ENCODE results near the gene PPM1F. TPM values are rescaled to one million over a fixed set of nuclear protein-coding genes. Genes with fewer than 3 reads are reported as not detected.

Gene PPM1F
- total and polyA plus RNA-seq, 2 donors (not counting 1 experiment from before 2014, with no cell fraction given), result 18.1 to 30.0 TPM

DNA sequence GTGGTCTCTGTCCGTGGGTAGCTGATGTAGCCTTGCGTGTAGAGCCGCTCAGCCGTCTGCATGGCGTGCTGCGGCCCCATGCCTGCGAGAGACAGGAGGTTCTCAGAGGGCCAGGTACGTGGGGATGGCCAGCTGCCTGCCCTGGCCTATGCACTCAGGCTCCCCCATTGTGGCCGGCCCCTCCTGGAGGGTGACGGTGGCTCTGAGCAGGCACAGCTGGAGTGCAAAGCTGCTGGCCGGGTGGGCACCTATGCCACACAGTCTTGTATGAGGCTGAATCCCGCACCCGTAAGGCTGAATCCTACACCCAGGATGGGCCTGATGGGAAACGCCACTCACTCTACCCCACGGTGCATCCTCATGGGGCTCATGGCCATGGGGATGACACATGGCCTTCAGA lies 11.6 kb upstream of the PPM1F start:
- H3K27ac Mint-ChIP-seq, result no peak overlapping the region
- POLR2A ChIA-PET, result no interaction called here

DNA sequence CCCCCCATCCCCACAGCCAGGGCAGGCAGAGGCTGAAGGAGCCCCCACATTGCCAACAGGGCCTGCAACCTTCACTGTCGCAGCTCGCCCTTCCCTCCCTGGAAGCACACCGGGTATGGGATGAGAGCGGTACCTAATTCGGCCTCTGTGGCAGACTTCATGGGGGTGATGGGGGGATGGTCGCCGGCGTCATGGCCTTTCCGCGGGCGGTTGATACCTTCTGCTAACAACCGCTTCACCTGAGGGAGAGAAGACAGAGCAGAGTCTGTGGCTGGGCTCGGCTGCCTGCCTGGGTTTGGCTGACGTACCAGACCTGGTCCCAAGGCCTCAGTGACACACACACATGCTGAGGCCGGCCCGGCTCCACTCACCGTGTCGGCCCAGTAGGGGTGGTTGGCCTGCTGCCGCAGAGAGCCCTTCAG lies 11.2 kb upstream of the PPM1F start:
- Histone ChIP-seq H3K4me2 (replicated peaks; ENCODE audit: low read depth, low read length, poor library complexity, severe bottlenecking) (no peak overlapping the region), H3K4me3 (ENCODE audit: control extremely low read depth in 1 of 5, extremely low read depth in 1 of 5, insufficient read depth in 1 of 5, low read depth in 2 of 5, low read length in 4 of 5) (no peak overlapping the region), H3K9ac (ENCODE audit: low read length) (no peak overlapping the region), H3K27ac (ENCODE audit: low read length in 2 of 2) (no peak overlapping the region), H3K4me1 (ENCODE audit: control insufficient read depth in 2 of 2, insufficient read depth in 2 of 2, low read length in 2 of 2) (no peaks in the 10 kb centered on the region), H2AFZ (ENCODE audit: insufficient read depth, low read depth, low read length, poor library complexity, severe bottlenecking) (no peak overlapping the region), H3K36me3 (replicated peaks in 1 of 2; ENCODE audit: control extremely low read depth in 1 of 2, control insufficient read depth in 1 of 2, extremely low read depth in 1 of 2, insufficient read depth in 2 of 2, low read length in 1 of 2) (peaks cover 0 to 86% of the 10 kb centered on the region in 2 experiments), H3K79me2 (ENCODE audit: control insufficient read depth, insufficient read depth, low read length) (no peaks in the 10 kb centered on the region), H4K20me1 (ENCODE audit: control insufficient read depth, insufficient read depth, low read length, poor library complexity, severe bottlenecking) (no peaks in the 10 kb centered on the region), H3K9me3 (ENCODE audit: control extremely low read depth in 1 of 3, control insufficient read depth in 2 of 3, insufficient read depth in 1 of 3, low read length in 2 of 3) (no peaks in the 10 kb centered on the region), H3K27me3 (replicated peaks in 1 of 4; ENCODE audit: control extremely low read depth in 1 of 4, control insufficient read depth in 3 of 4, insufficient read depth in 4 of 4, low read length in 3 of 4) (no peaks in the 10 kb centered on the region)
- ChIA-PET POLR2A (no interaction called here), CTCF (no interaction called here)
- Mint-ChIP-seq H3K27me3 (no peaks in the 10 kb centered on the region), H3K9me3 (ENCODE audit: insufficient read depth) (no peaks in the 10 kb centered on the region), H3K27ac (no peak overlapping the region), H3K4me3 (no peak overlapping the region), H3K4me1 (no peaks in the 10 kb centered on the region)
- ATAC-seq (ENCODE audit: low read depth), result no peak
- TF ChIP-seq, protein P1, sequence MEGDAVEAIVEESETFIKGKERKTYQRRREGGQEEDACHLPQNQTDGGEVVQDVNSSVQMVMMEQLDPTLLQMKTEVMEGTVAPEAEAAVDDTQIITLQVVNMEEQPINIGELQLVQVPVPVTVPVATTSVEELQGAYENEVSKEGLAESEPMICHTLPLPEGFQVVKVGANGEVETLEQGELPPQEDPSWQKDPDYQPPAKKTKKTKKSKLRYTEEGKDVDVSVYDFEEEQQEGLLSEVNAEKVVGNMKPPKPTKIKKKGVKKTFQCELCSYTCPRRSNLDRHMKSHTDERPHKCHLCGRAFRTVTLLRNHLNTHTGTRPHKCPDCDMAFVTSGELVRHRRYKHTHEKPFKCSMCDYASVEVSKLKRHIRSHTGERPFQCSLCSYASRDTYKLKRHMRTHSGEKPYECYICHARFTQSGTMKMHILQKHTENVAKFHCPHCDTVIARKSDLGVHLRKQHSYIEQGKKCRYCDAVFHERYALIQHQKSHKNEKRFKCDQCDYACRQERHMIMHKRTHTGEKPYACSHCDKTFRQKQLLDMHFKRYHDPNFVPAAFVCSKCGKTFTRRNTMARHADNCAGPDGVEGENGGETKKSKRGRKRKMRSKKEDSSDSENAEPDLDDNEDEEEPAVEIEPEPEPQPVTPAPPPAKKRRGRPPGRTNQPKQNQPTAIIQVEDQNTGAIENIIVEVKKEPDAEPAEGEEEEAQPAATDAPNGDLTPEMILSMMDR (IDR thresholded peaks at IDR 0.05), result no peak
- TF ChIP-seq EZH2 (IDR thresholded peaks at IDR 0.05; ENCODE audit: borderline replicate concordance, insufficient read depth, low read depth, low read length, poor library complexity, severe bottlenecking), result no peak
- intact Hi-C loops (cut with micrococcal nuclease), result no loop called here
- 98% methylated on average over 18 of the region's 19 CpGs for WGBS (ENCODE audit: insufficient coverage)
- no peak for DNase-seq

More for the DNA sequence above, 11.6 kb upstream of the PPM1F start:
- no peaks in the 10 kb centered on the region for H3K27me3 ChIP-seq (replicated peaks in 1 of 4; ENCODE audit: control extremely low read depth in 1 of 4, control insufficient read depth in 3 of 4, insufficient read depth in 4 of 4, low read length in 3 of 4)
- Mint-ChIP-seq H3K4me3 (no peak overlapping the region), H3K4me1 (no peaks in the 10 kb centered on the region), H3K9me3 (ENCODE audit: insufficient read depth) (no peaks in the 10 kb centered on the region), H3K27me3 (no peaks in the 10 kb centered on the region)
- peaks cover 0 to 88% of the 10 kb centered on the region in 2 experiments for H3K36me3 ChIP-seq (replicated peaks in 1 of 2; ENCODE audit: control extremely low read depth in 1 of 2, control insufficient read depth in 1 of 2, extremely low read depth in 1 of 2, insufficient read depth in 2 of 2, low read length in 1 of 2)
- H4K20me1 ChIP-seq (ENCODE audit: control insufficient read depth, insufficient read depth, low read length, poor library complexity, severe bottlenecking), result no peaks in the 10 kb centered on the region
- TF ChIP-seq EZH2 (IDR thresholded peaks at IDR 0.05; ENCODE audit: borderline replicate concordance, insufficient read depth, low read depth, low read length, poor library complexity, severe bottlenecking), result no peak
- intact Hi-C loops (cut with micrococcal nuclease), result no loop called here
- no peak overlapping the region for H3K4me3 ChIP-seq (ENCODE audit: control extremely low read depth in 1 of 5, extremely low read depth in 1 of 5, insufficient read depth in 1 of 5, low read depth in 2 of 5, low read length in 4 of 5)
- no peak overlapping the region for H3K27ac ChIP-seq (ENCODE audit: low read length in 2 of 2)
- H3K4me1 ChIP-seq (ENCODE audit: control insufficient read depth in 2 of 2, insufficient read depth in 2 of 2, low read length in 2 of 2), result no peaks in the 10 kb centered on the region
- no peak overlapping the region for H3K4me2 ChIP-seq (replicated peaks; ENCODE audit: low read depth, low read length, poor library complexity, severe bottlenecking)
- ATAC-seq (ENCODE audit: low read depth), result no peak
- 97% methylated on average over 15 of the region's 15 CpGs for WGBS (ENCODE audit: insufficient coverage)
- DNase-seq, result no peak
- no peaks in the 10 kb centered on the region for H3K9me3 ChIP-seq (ENCODE audit: control extremely low read depth in 1 of 3, control insufficient read depth in 2 of 3, insufficient read depth in 1 of 3, low read length in 2 of 3)
- H2AFZ ChIP-seq (ENCODE audit: insufficient read depth, low read depth, low read length, poor library complexity, severe bottlenecking), result no peak overlapping the region
- CTCF ChIA-PET, result no interaction called here
- no peaks in the 10 kb centered on the region for H3K79me2 ChIP-seq (ENCODE audit: control insufficient read depth, insufficient read depth, low read length)
- no peak overlapping the region for H3K9ac ChIP-seq (ENCODE audit: low read length)

Measured in B cell (primary cell).